Common myeloid progenitor, CD34-positive (primary cell): Measurements from ENCODE around the gene TNFRSF19.
"Not testable (repeated sequence)": the region's sequence is repeated elsewhere in the genome, so short reads cannot be mapped to it uniquely, and the experiment has no call there.

Experiments
- CTCF ChIA-PET: fragments of 350-600 bp; sonication (Branson Sonifier 250); formaldehyde crosslinking; loops from one replicate; lab custom pipeline; 2021; ENCODE audit warnings: antibody characterized with exemption; lab: Charles Lee
- POLR2A ChIA-PET: fragments of 350-600 bp; sonication (Branson Sonifier 250); formaldehyde crosslinking; loops from one replicate; lab custom pipeline; 2021; ENCODE audit warnings: antibody characterized with exemption; lab: Charles Lee
- DNase-seq, 3 donors: peaks; one replicate each; pipeline versions ENCODE4 v3.0.0 to v3.0.0-alpha.2; 2013
- H3K27ac ChIP-seq, 2 experiments: 1 replicate in 1 of 2; 2 replicates in 1 of 2; pipeline ENCODE4 v1.7.0; 2013; ENCODE audit warnings: inconsistent platforms in 2 of 2, low read length in 2 of 2, mild to moderate bottlenecking in 2 of 2, low read depth in 1 of 2, moderate library complexity in 1 of 2; ENCODE audit not compliant: severe bottlenecking in 2 of 2, insufficient read depth in 1 of 2, poor library complexity in 1 of 2
- H3K27me3 ChIP-seq, 5 experiments: replicated peaks in 2 of 5; 1 replicate in 3 of 5; 2 replicates in 2 of 5; pipeline versions ENCODE4 v1.6.1 to v1.7.0; 2013; ENCODE audit warnings: low read length in 4 of 5, mild to moderate bottlenecking in 2 of 5, moderate library complexity in 2 of 5, inconsistent platforms in 1 of 5; ENCODE audit not compliant: insufficient read depth in 5 of 5, control insufficient read depth in 4 of 5
- H3K36me3 ChIP-seq, 4 experiments: 1 replicate in 2 of 4; 2 replicates in 2 of 4; pipeline versions ENCODE4 v1.6.1 to v1.7.0; 2013; ENCODE audit warnings: low read length in 3 of 4, control low read depth in 1 of 4, mild to moderate bottlenecking in 1 of 4; ENCODE audit not compliant: control insufficient read depth in 4 of 4, insufficient read depth in 4 of 4
- H3K4me1 ChIP-seq, 4 experiments: 1 replicate in 3 of 4; 2 replicates in 1 of 4; pipeline versions ENCODE4 v1.6.1 to v1.7.1; 2013; ENCODE audit warnings: low read length in 3 of 4, mild to moderate bottlenecking in 3 of 4, control low read depth in 1 of 4, inconsistent platforms in 1 of 4, moderate library complexity in 1 of 4; ENCODE audit not compliant: control insufficient read depth in 4 of 4, insufficient read depth in 4 of 4; ENCODE audit errors: control extremely low read depth in 1 of 4
- H3K4me3 ChIP-seq, 7 experiments: 1 replicate in 4 of 7; 2 replicates in 3 of 7; pipeline versions ENCODE4 v1.5.1 to v1.7.0; 2013; ENCODE audit warnings: mild to moderate bottlenecking in 7 of 7, low read length in 6 of 7, moderate library complexity in 6 of 7, inconsistent platforms in 2 of 7, low read depth in 2 of 7, control low read depth in 1 of 7; ENCODE audit not compliant: insufficient read depth in 4 of 7, control insufficient read depth in 1 of 7; ENCODE audit errors: extremely low read depth in 1 of 7
- H3K9me3 ChIP-seq, 5 experiments: 1 replicate in 4 of 5; 2 replicates in 1 of 5; pipeline versions ENCODE4 v1.6.1 to v1.7.1; 2013; ENCODE audit warnings: low read length in 4 of 5, mild to moderate bottlenecking in 2 of 5, inconsistent platforms in 1 of 5, low read depth in 1 of 5, moderate library complexity in 1 of 5; ENCODE audit not compliant: control insufficient read depth in 4 of 5, insufficient read depth in 2 of 5; ENCODE audit errors: control extremely low read depth in 1 of 5
- WGBS: methylation state at CpG from one replicate; pipeline ENCODE4 v1.1.5; 2013; ENCODE audit not compliant: insufficient coverage; 5-methylcytosine and 5-hydroxymethylcytosine counted together

Gene TNFRSF19

GRCh38 chr13:23673354-23673753 is 103.1 kb downstream of the TNFRSF19 start:
- H3K4me3 ChIP-seq, result no peak overlapping the region
- ChIA-PET CTCF (no interaction called here), POLR2A (no interaction called here)
- no peaks in the 10 kb centered on the region for H3K9me3 ChIP-seq
- 94% methylated on average over 3 of the region's 4 CpGs for WGBS
- H3K36me3 ChIP-seq, result no peaks in the 10 kb centered on the region
- DNase-seq, result no peak
- H3K27ac ChIP-seq, result no peak overlapping the region
- no peaks in the 10 kb centered on the region for H3K4me1 ChIP-seq
- peaks cover 0 to 3% (median 0%) of the 10 kb centered on the region in 5 experiments for H3K27me3 ChIP-seq

- ChIA-PET CTCF (no interaction called here), POLR2A (no interaction called here)
- Histone ChIP-seq H3K27me3 (no peaks in the 10 kb centered on the region), H3K27ac (no peak overlapping the region), H3K9me3 (no peaks in the 10 kb centered on the region), H3K4me1 (no peaks in the 10 kb centered on the region), H3K36me3 (no peaks in the 10 kb centered on the region), H3K4me3 (no peak overlapping the region)
- DNase-seq, result no peak
- WGBS, result 100% methylated on average over 6 of the region's 8 CpGs
These were observed 103.8 kb downstream of the TNFRSF19 start for GRCh38 chr13:23673867-23674605.

- H3K36me3 ChIP-seq, result no peaks in the 10 kb centered on the region
- no peak overlapping the region for H3K27ac ChIP-seq
- no peaks in the 10 kb centered on the region for H3K4me1 ChIP-seq
- CTCF ChIA-PET, result interaction anchor here (0.6 kb wide), 1 partner anchor 424 kb away, joined by 3 read pairs; no protein-coding TSS in a partner anchor
- no peak overlapping the region for H3K4me3 ChIP-seq
- H3K9me3 ChIP-seq, result no peaks in the 10 kb centered on the region
- DNase-seq, result no peak
- no CpG with 5 or more reads among the region's 5 CpGs for WGBS
- POLR2A ChIA-PET, result no interaction called here
- no peaks in the 10 kb centered on the region for H3K27me3 ChIP-seq
These were observed 104.8 kb downstream of the TNFRSF19 start for GRCh38 chr13:23674795-23675640.

GRCh38 chr13:23677679-23678288 is 107.6 kb downstream of the TNFRSF19 start:
- H3K36me3 ChIP-seq, H3K27me3 ChIP-seq, POLR2A ChIA-PET, H3K4me1 ChIP-seq, DNase-seq, H3K4me3 ChIP-seq, H3K27ac ChIP-seq, H3K9me3 ChIP-seq: not testable (repeated sequence)
- 93% methylated on average over 16 of the region's 24 CpGs for WGBS
- CTCF ChIA-PET, result interaction anchor here (1.4 kb wide), 1 partner anchor 23 kb away, joined by 3 read pairs; no protein-coding TSS in a partner anchor

- no peak for DNase-seq
- no peak overlapping the region for H3K4me3 ChIP-seq
- ChIA-PET POLR2A (no interaction called here), CTCF (no interaction called here)
- H3K27ac ChIP-seq, result no peak overlapping the region
- no CpG with 5 or more reads among the region's 2 CpGs for WGBS
- H3K27me3 ChIP-seq, result no peaks in the 10 kb centered on the region
- peaks cover 0 to 5% (median under 1%) of the 10 kb centered on the region in 5 experiments for H3K9me3 ChIP-seq
- H3K4me1 ChIP-seq, result no peaks in the 10 kb centered on the region
- H3K36me3 ChIP-seq, result no peaks in the 10 kb centered on the region
These were observed 108.6 kb downstream of the TNFRSF19 start for GRCh38 chr13:23678795-23679194.

- Histone ChIP-seq H3K4me1 (no peaks in the 10 kb centered on the region), H3K27me3 (no peaks in the 10 kb centered on the region), H3K4me3 (no peak overlapping the region), H3K36me3 (no peaks in the 10 kb centered on the region), H3K9me3 (peaks cover 0 to 8% (median 2%) of the 10 kb centered on the region in 5 experiments), H3K27ac (no peak overlapping the region)
- WGBS, result 100% methylated on average over 2 of the region's 2 CpGs
- ChIA-PET POLR2A (no interaction called here), CTCF (no interaction called here)
- no peak for DNase-seq
These were observed 109.0 kb downstream of the TNFRSF19 start for GRCh38 chr13:23679220-23679619.
